K562 treated with DMSO at 1 percent for 48 hours (cell line): ENCODE data around the gene UBE2F. TPM values are rescaled to one million over a fixed set of nuclear protein-coding genes. Genes with fewer than 3 reads are reported as not detected.

ENCODE experiments used
- total RNA-seq: library from RNA; unstranded; fragments of 300-600 nt; gene quantifications from 2 replicates; pipeline ENCODE4 v1.2.3, GENCODE V29; 2022; ENCODE audit warnings: low replicate concordance; ENCODE audit errors: extremely low read depth

Gene UBE2F
- not detected in 2 replicates for total RNA-seq

GRCh38 chr2:237966565-237967462 is at the start of gene UBE2F:
Gene UBE2F, plus strand, starts transcription at chr2:237967014. Its CDS starts 6,094 bp downstream, at chr2:237973108.

DNA sequence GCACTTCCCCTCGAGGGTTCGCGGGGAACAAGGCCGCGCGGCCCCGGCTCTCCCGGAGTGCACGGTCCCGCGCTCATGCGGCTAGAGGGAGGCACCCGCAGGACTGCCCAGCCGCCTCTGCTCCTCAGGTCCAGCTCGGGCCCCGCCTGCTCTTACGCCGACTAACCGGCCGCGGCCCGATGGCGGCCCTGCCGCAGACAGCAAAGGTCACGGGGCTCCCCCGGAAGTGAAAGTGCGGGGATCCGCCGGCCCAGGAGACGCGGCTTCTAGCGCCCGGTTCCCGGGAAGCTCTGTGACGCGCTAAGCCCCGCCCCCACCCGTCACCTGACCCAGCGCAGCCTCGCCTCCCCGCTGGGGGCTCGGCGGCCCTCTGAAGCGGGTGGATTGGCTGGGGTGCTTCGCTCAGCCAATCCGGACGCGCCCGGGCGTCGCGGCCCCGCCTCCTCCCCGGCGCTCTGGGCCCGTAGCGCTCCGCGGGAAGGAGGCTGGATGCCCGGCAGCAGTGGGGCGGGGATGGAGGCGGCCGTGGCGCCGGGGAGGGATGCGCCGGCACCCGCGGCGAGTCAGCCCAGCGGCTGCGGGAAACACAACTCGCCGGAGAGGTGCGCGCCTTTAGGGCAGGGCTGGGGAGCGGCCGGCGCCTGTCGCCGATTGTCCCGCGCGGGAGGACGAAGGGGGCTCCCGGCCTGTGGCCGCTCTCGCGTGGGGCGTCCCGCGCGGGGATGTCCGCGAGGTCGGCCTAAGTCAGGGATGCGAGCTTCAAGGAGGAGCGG is 93.9 kb downstream of the UBE2F start, which contains the start of gene SCLY:
Gene SCLY, plus strand, starts transcription at position 460 of the 773 bp plus-strand sequence. Its CDS starts 54 bp downstream, at position 514.

Other genes starting within 250 kb of the UBE2F start
- not detected in 2 replicates for gene RBM44, start 168.2 kb upstream of the UBE2F start, total RNA-seq
- not detected in 2 replicates for gene RAMP1, start 107.4 kb upstream of the UBE2F start, total RNA-seq
- not detected in 2 replicates for gene SCLY, start 94.0 kb downstream of the UBE2F start, total RNA-seq
- not detected in 2 replicates for gene ESPNL, start 133.3 kb downstream of the UBE2F start, total RNA-seq
- gene KLHL30, start 171.7 kb downstream of the UBE2F start, total RNA-seq = not detected in 2 replicates
- not detected in 2 replicates for gene ERFE, start 192.0 kb downstream of the UBE2F start, total RNA-seq
- not detected in 2 replicates for gene ILKAP, start 236.7 kb downstream of the UBE2F start, total RNA-seq